Suprapubic skin (tissue), 4 donors: ENCODE data around the gene LEKR1.

Source experiments
- CTCF ChIP-seq, 2 donors: fragments of 200-600 bp in 1 of 2; fragments of 450-650 bp in 1 of 2; sonication (generic) in 1 of 2; IDR thresholded peaks; one replicate each; pipeline ENCODE4 v1.5.1; 2016 to 2019; ENCODE audit warnings: antibody characterized with exemption in 2 of 2, mild to moderate bottlenecking in 1 of 2, moderate library complexity in 1 of 2
- POLR2A ChIP-seq, 2 donors: fragments of 450-650 bp; IDR thresholded peaks; one replicate each; pipeline ENCODE4 v1.6.1; 2017; ENCODE audit warnings: antibody characterized with exemption in 2 of 2, mild to moderate bottlenecking in 2 of 2, moderate library complexity in 2 of 2
- POLR2AphosphoS5 ChIP-seq, 3 donors: sonication (generic); formaldehyde crosslinking; IDR thresholded peaks; one replicate each; pipeline ENCODE4 v1.6.1; 2017; ENCODE audit warnings: antibody characterized with exemption in 3 of 3

GRCh38 chr3:157023226-157023625 lies 197.1 kb downstream of the LEKR1 start:
- TF ChIP-seq CTCF (IDR thresholded peaks at IDR 0.05), result no peak
- no peak for TF ChIP-seq POLR2AphosphoS5 (IDR thresholded peaks at IDR 0.05)
- TF ChIP-seq POLR2A (IDR thresholded peaks at IDR 0.05), result no peak
